ENCODE results near the gene TOP1. TPM values are rescaled to one million over a fixed set of nuclear protein-coding genes. Genes with fewer than 3 reads are reported as not detected.

Gene TOP1
- total RNA-seq, 3 donors from 2014 or later (not counting 1 experiment from before 2014, with no cell fraction given): 32.2 to 36.3 (median 36.3) TPM

DNA sequence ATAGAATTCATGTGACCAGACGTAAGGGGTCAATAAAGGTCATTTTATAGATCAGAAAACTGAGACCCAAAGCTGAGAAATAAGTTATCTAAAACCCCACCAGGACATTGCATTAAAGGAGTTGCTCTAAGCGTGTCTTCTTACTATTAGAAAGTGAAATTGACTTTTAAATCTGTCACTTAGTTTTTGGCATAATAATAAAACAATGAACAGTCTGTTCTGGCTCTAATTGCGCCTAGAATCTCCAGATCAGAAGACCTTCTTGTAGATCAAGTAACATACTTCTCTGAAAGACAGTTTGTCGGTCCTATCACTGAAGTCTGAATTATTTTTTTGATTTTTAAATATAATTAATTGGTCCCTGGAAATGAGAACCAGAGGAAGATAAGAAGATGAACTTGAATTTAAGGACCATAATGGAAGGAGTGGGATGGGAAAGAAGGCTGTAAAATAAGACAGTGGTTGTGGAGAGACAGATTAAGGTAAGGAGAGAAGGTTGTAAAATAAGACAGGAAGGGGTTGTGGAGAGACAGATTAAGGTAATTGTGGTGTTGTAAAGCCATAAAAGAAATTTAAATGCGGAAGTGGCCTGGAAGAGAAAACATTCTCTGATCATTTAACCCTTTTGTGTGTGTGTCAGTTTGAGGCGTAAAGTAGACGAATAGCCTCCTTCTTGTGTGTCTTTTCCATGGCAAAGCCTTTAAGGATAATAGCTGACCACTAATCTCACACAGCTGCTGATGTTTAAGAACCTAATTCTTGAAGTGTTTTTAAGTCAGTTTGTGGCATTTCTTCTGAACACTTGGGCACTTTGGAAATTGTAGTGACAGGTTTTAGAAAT is 20.1 kb downstream of the TOP1 start:
- no peaks in the 10 kb centered on the region for H3K36me3 Mint-ChIP-seq
- no peaks in the 10 kb centered on the region for H3K27me3 ChIP-seq (ENCODE audit: control insufficient read depth, insufficient read depth, low read length)
- H3K9me3 ChIP-seq (ENCODE audit: control insufficient read depth, insufficient read depth, low read length): no peaks in the 10 kb centered on the region
- ATAC-seq (peak; percentile 43 to 52 (median 43)), DNase-seq (peak in 1 of 2 donors; percentile 59)
- no peaks in the 10 kb centered on the region for H3K36me3 ChIP-seq (ENCODE audit: control insufficient read depth, insufficient read depth, low read length)
- H3K4me3 ChIP-seq (ENCODE audit: low read length): peak overlapping the region; percentile 24
- H3K4me1 ChIP-seq (ENCODE audit: control insufficient read depth, insufficient read depth, low read length): peaks cover 23% of the 10 kb centered on the region
- no peaks in the 10 kb centered on the region for H3K27me3 Mint-ChIP-seq (ENCODE audit: low read depth in 2 of 2)
- H3K9me3 Mint-ChIP-seq: no peaks in the 10 kb centered on the region
- peak overlapping the region; percentile 67 for H3K27ac ChIP-seq (ENCODE audit: low read length)
- TF ChIP-seq CTCF (IDR thresholded peaks at IDR 0.05): no peak
- peaks cover 83 to 86% of the 10 kb centered on the region in 2 donors for H3K4me1 Mint-ChIP-seq
- H3K27ac Mint-ChIP-seq: peak overlapping the region; percentile 81 to 94
- H3K4me3 Mint-ChIP-seq: peak overlapping the region; percentile 81
- WGBS (ENCODE audit: insufficient coverage): 1% methylated on average over 6 of the region's 7 CpGs
- intact Hi-C loops (cut with micrococcal nuclease): loop anchor here (1.0 to 5.0 kb wide), 3 partner anchors 20 to 45 kb away; partner anchors contain the start of gene TOP1

GRCh38 chr20:41049451-41049850 is 20.8 kb downstream of the TOP1 start:
- peaks cover 23% of the 10 kb centered on the region for H3K4me1 ChIP-seq (ENCODE audit: control insufficient read depth, insufficient read depth, low read length)
- no peak for TF ChIP-seq CTCF (IDR thresholded peaks at IDR 0.05)
- Mint-ChIP-seq H3K4me1 (peaks cover 86 to 91% of the 10 kb centered on the region in 2 donors), H3K36me3 (no peaks in the 10 kb centered on the region), H3K4me3 (peak overlapping the region; percentile 81), H3K9me3 (no peaks in the 10 kb centered on the region), H3K27ac (peak overlapping the region; percentile 81 to 94), H3K27me3 (ENCODE audit: low read depth in 2 of 2) (no peaks in the 10 kb centered on the region)
- H3K27ac ChIP-seq (ENCODE audit: low read length): peak overlapping the region; percentile 67
- WGBS (ENCODE audit: insufficient coverage): 47% methylated on average over 3 of the region's 3 CpGs
- H3K36me3 ChIP-seq (ENCODE audit: control insufficient read depth, insufficient read depth, low read length): no peaks in the 10 kb centered on the region
- no peaks in the 10 kb centered on the region for H3K27me3 ChIP-seq (ENCODE audit: control insufficient read depth, insufficient read depth, low read length)
- no peak overlapping the region for H3K4me3 ChIP-seq (ENCODE audit: low read length)
- DNase-seq (no peak), ATAC-seq (no peak)
- intact Hi-C loops (cut with micrococcal nuclease): loop anchor here (2.0 to 5.0 kb wide), 2 partner anchors 21 to 33 kb away; partner anchors contain the start of gene TOP1
- no peaks in the 10 kb centered on the region for H3K9me3 ChIP-seq (ENCODE audit: control insufficient read depth, insufficient read depth, low read length)

DNA sequence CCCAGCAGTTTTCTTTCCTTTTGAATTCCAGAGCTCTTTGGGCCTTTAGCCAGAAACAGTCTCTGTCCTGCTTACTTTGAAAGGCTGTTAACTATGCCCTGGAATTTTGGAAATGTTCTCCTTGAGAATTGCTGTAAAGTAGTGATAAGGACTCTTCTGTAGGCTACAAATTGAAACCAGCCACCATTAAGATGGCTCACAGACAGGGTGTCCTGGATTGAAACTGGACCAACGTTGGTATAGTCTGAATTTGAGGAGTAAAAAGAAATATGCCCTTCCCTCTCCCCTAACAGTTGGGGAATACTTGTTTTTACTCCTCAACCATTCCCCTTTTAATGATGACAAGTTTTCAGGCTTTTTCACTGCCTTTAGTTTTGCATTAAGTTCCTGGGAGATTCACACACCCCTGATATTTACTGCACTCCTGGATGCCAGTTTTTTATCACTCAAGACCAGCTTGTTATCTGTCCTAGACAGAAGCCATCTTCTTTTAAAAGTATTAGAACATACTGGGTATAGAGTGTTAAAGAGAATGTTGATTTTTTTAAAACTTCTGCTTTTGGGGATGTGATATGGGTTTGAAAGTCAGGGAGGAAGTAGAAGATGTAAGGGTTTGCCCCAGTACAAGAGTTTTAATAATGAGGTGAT is 21.9 kb downstream of the TOP1 start:
- Histone ChIP-seq H3K4me1 (ENCODE audit: control insufficient read depth, insufficient read depth, low read length) (peaks cover 23% of the 10 kb centered on the region), H3K9me3 (ENCODE audit: control insufficient read depth, insufficient read depth, low read length) (no peaks in the 10 kb centered on the region), H3K36me3 (ENCODE audit: control insufficient read depth, insufficient read depth, low read length) (no peaks in the 10 kb centered on the region), H3K27ac (ENCODE audit: low read length) (peak overlapping the region; percentile 40), H3K4me3 (ENCODE audit: low read length) (no peak overlapping the region), H3K27me3 (ENCODE audit: control insufficient read depth, insufficient read depth, low read length) (no peaks in the 10 kb centered on the region)
- WGBS (ENCODE audit: insufficient coverage): no CpG with 5 or more reads among the region's 1 CpG
- Mint-ChIP-seq H3K9me3 (no peaks in the 10 kb centered on the region), H3K4me1 (peaks cover 93 to 94% of the 10 kb centered on the region in 2 donors), H3K4me3 (peak overlapping the region; percentile 81), H3K36me3 (no peaks in the 10 kb centered on the region), H3K27ac (peak overlapping the region; percentile 81 to 94), H3K27me3 (ENCODE audit: low read depth in 2 of 2) (no peaks in the 10 kb centered on the region)
- TF ChIP-seq CTCF (IDR thresholded peaks at IDR 0.05): no peak
- ATAC-seq: no peak
- no peak for DNase-seq
- intact Hi-C loops (cut with micrococcal nuclease): no loop called here
